ENCODE data around the gene CLEC4F.

The CLEC4F gene

GRCh38 chr2:70777450-70777849, 42.9 kb downstream of the CLEC4F start:
- no peak for TF ChIP-seq CTCF (conservative IDR thresholded peaks at IDR 0.05; ENCODE audit: low read depth, low read length)
- no peak overlapping the region for H3K4me3 ChIP-seq (ENCODE audit: low read depth, low read length)
- DNase-seq (ENCODE audit: low read depth): no peak

- no peak for TF ChIP-seq CTCF (conservative IDR thresholded peaks at IDR 0.05; ENCODE audit: low read depth, low read length)
- no peak for DNase-seq (ENCODE audit: low read depth)
These were observed 44.1 kb downstream of the CLEC4F start for GRCh38 chr2:70776266-70776665.

GRCh38 chr2:70775141-70775540, 45.3 kb downstream of the CLEC4F start:
- no peak overlapping the region for H3K4me3 ChIP-seq (ENCODE audit: low read depth, low read length)
- no peak for TF ChIP-seq CTCF (conservative IDR thresholded peaks at IDR 0.05; ENCODE audit: low read depth, low read length)
- DNase-seq (ENCODE audit: low read depth): no peak

More at GRCh38 chr2:70776266-70776665, 44.1 kb downstream of the CLEC4F start:
- H3K4me3 ChIP-seq (ENCODE audit: low read depth, low read length): no peak overlapping the region

GRCh38 chr2:70772486-70773155, 47.8 kb downstream of the CLEC4F start:
- no peak overlapping the region for H3K4me3 ChIP-seq (ENCODE audit: low read depth, low read length)
- DNase-seq (ENCODE audit: low read depth): no peak
- TF ChIP-seq CTCF (conservative IDR thresholded peaks at IDR 0.05; ENCODE audit: low read depth, low read length): no peak

- no peak overlapping the region for H3K4me3 ChIP-seq (ENCODE audit: low read depth, low read length)
- no peak for TF ChIP-seq CTCF (conservative IDR thresholded peaks at IDR 0.05; ENCODE audit: low read depth, low read length)
- DNase-seq (ENCODE audit: low read depth): no peak
These were observed 49.0 kb downstream of the CLEC4F start for GRCh38 chr2:70771446-70771845.

- TF ChIP-seq CTCF (conservative IDR thresholded peaks at IDR 0.05; ENCODE audit: low read depth, low read length): no peak
- DNase-seq (ENCODE audit: low read depth): no peak
These were observed 50.9 kb downstream of the CLEC4F start for GRCh38 chr2:70769450-70769849.

GRCh38 chr2:70768590-70769085, 51.8 kb downstream of the CLEC4F start:
- TF ChIP-seq CTCF (conservative IDR thresholded peaks at IDR 0.05; ENCODE audit: low read depth, low read length): no peak
- no peak for DNase-seq (ENCODE audit: low read depth)
- H3K4me3 ChIP-seq (ENCODE audit: low read depth, low read length): no peak overlapping the region

More at GRCh38 chr2:70769450-70769849, 50.9 kb downstream of the CLEC4F start:
- no peak overlapping the region for H3K4me3 ChIP-seq (ENCODE audit: low read depth, low read length)

All from choroid plexus epithelial cell (primary cell).